22Rv1 (cell line): ENCODE data around the gene RNF212B.
A peak's percentile ranks its signal among the peaks of the same experiment; 100 is the strongest.

ENCODE experiments used
- H3K27ac ChIP-seq: fragments of 450-650 bp; 2 replicates; pipeline ENCODE4 v1.5.1; 2017
- CTCF ChIP-seq: fragments of 450-650 bp; IDR thresholded peaks from 2 replicates; pipeline ENCODE4 v1.5.1; 2017; ENCODE audit warnings: mild to moderate bottlenecking
- ZFX ChIP-seq: fragments of 450-650 bp; IDR thresholded peaks from 2 replicates; pipeline ENCODE4 v1.6.1; 2017; ENCODE audit warnings: antibody characterized with exemption, borderline replicate concordance

RNF212B gene

DNA sequence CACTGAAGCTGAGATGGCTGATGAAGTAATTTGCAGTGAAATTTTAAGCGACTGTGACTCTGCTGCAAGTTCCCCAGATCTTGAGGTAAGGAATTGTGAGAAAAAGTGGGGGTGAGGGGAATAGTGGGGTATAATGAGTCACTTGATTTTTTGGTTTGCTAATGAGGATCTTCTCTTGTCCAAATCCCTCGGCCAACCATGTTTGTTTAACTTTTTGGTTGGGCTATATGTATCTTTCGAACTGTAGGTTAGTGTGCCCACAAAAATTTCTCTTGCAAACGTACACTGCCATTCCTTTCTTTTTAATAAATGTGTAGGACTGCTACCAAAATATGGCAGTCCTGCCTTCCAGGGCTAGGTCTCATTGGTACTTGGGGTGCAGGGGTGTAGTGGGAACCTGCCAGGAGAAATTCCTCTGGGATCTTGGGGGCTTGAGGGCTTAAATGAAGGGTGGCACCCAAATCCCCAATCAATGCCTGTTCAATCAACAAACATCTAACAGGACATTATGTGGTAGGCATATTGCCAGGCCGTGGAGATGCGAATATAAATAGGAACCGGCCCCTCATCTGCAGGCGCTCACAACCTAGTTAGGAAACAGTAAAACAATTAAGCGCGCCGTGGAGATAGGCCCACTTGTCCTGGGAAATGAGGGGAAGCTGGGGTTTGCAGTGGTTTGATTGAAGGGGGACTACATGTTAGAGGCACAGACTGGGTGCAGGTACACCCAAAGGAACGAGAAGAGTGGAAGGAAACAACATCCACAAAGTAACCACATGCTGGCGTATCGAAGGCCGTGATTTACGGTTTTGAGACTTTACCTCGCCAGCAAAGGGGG is 82.2 kb downstream of the RNF212B start:
- peak overlapping the region; percentile 96 for H3K27ac ChIP-seq
- TF ChIP-seq ZFX (no peak), CTCF (no peak)

DNA sequence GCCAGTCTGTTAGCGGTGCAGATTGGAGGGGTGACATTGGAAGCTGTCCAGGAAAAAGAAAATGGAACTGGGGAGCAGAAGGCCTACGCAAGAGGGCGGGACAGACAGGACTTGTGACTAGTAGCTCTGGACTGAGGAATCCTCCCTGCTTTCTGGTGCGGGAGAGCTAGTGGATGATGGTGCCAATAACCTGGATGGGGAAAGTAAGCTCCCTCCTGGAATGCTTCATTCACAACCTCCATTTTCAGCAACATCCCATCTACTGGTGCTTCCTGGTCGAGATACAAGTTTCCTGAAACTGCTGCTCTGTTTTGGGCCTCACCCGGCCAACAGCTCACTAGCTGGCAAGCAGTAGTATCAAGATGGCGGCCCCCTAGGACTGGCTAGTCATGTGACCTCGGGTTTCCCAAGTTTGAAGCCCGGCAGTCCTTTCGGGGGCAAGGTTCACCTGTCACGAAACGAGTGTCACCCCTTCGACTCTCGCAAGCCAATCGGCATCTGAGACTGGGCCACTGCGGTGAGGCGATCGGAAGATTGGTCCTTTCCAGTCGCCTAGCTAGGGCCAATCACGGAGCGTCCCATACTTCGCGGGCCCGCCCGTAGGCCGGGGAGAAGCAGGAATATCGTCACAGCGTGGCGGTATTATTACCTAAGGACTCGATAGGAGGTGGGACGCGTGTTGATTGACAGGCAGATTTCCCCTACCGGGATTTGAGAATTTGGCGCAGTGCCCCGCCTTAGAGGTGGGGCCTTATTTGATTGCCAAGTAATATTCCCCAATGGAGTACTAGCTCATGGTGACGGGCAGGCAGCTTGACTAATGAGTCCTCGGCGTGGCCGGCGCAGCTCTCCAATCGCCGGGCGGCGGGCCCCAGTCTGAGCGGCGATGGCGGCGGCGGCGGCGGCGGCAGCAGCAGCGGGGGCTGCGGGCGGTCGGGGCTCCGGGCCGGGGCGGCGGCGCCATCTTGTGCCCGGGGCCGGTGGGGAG is 83.1 kb downstream of the RNF212B start, which contains the start of gene PABPN1:
Gene PABPN1, plus strand, starts transcription at position 874 of the 988 bp plus-strand sequence. Its CDS starts 13 bp downstream, at position 887.
- TF ChIP-seq CTCF, result no peak; the same call in 1 of the 2 replicates
- no peak for TF ChIP-seq ZFX
- H3K27ac ChIP-seq, result peak within 1 kb of the TSS; percentile 96

- TF ChIP-seq CTCF (peak; percentile 5; the same call in 1 of the 2 replicates), ZFX (no peak)
- peak overlapping the region; percentile 96 for H3K27ac ChIP-seq
Measured at GRCh38 chr14:23321572-23322547, 84.1 kb downstream of the RNF212B start.
